ENCODE data around the gene PAPOLG. TPM values are rescaled to one million over a fixed set of nuclear protein-coding genes. Genes with fewer than 3 reads are reported as not detected.

PAPOLG gene
- total and polyA plus RNA-seq, 2 donors (not counting 3 experiments of a cell fraction or from before 2014, with no cell fraction given), result 4.2 to 14.9 TPM

- H3K27me3 ChIP-seq (ENCODE audit: control insufficient read depth in 2 of 2, insufficient read depth in 2 of 2, low read length in 2 of 2), result peaks cover 0 to 4% of the 10 kb centered on the region in 2 experiments
- no peaks in the 10 kb centered on the region for H3K79me2 ChIP-seq (ENCODE audit: control insufficient read depth, insufficient read depth, low read length)
- intact Hi-C loops (cut with micrococcal nuclease) (no loop called here), dilution Hi-C loops (cut with MboI; ENCODE audit: extremely low pct_ligation_motif_present, low sequenced_read_pairs) (no loop called here)
- no peak for TF ChIP-seq GATA2 (IDR thresholded peaks at IDR 0.05; ENCODE audit: insufficient read depth, insufficient read length, low read depth, low read length)
- TF ChIP-seq POLR2AphosphoS5 (IDR thresholded peaks at IDR 0.05; ENCODE audit: insufficient read depth, low read depth, low read length), result no peak
- no peak overlapping the region for H2AFZ ChIP-seq (ENCODE audit: low read depth, low read length)
- DNase-seq (ENCODE audit: low read depth, low spot score) (no peak), FAIRE-seq (no peak)
- H3K9ac ChIP-seq (replicated peaks; ENCODE audit: extremely low read depth, insufficient read depth, low read length), result no peak overlapping the region
- POLR2A ChIA-PET, result no interaction called here
- no peak overlapping the region for H3K4me2 ChIP-seq (ENCODE audit: insufficient read depth, low read length)
- no peak overlapping the region for H3K27ac ChIP-seq (ENCODE audit: insufficient read depth, low read depth, low read length)
- no peaks in the 10 kb centered on the region for H4K20me1 ChIP-seq (replicated peaks; ENCODE audit: control insufficient read depth, extremely low read depth, insufficient read depth, low read length)
- no peaks in the 10 kb centered on the region for H3K4me1 ChIP-seq (ENCODE audit: control insufficient read depth, extremely low read depth, insufficient read depth, low read length)
- CTCF ChIA-PET, result interaction anchor here (1.0 to 2.1 kb wide), 2 partner anchors 17 to 180 kb away, joined by 3 to 12 read pairs; no protein-coding TSS in a partner anchor
- no peak overlapping the region for H3K4me3 ChIP-seq (replicated peaks in 1 of 3; ENCODE audit: insufficient read depth in 1 of 3, low read depth in 1 of 3, low read length in 3 of 3)
- no TSS peak for BruUV-seq (replicated peaks)
- H3K9me1 ChIP-seq (replicated peaks; ENCODE audit: control insufficient read depth, extremely low read depth, insufficient read depth, low read length), result no peaks in the 10 kb centered on the region
- H3K36me3 ChIP-seq (ENCODE audit: control insufficient read depth in 2 of 2, extremely low read depth in 1 of 2, insufficient read depth in 2 of 2, low read length in 2 of 2), result no peaks in the 10 kb centered on the region
- H3K9me3 ChIP-seq (replicated peaks; ENCODE audit: control insufficient read depth, insufficient read depth, low read length), result no peaks in the 10 kb centered on the region
Measured at GRCh38 chr2:60819155-60819862, 63.2 kb downstream of the PAPOLG start.

GRCh38 chr2:60819936-60820335 is 63.9 kb downstream of the PAPOLG start:
- TF ChIP-seq MYC (IDR thresholded peaks at IDR 0.05; ENCODE audit: low read depth, low read length) (no peak), GATA2 (IDR thresholded peaks at IDR 0.05; ENCODE audit: insufficient read depth, insufficient read length, low read depth, low read length) (no peak), JUN (IDR thresholded peaks at IDR 0.05; ENCODE audit: borderline replicate concordance, insufficient read depth, insufficient read length, low read depth) (no peak), POLR2A (IDR thresholded peaks at IDR 0.05; ENCODE audit: low read depth, low read length) (no peak), POLR2AphosphoS5 (IDR thresholded peaks at IDR 0.05; ENCODE audit: insufficient read depth, low read depth, low read length) (no peak), MAX (IDR thresholded peaks at IDR 0.05; ENCODE audit: insufficient read depth, insufficient read length) (no peak), CTCF (IDR thresholded peaks at IDR 0.05; ENCODE audit: extremely low read depth in 1 of 2, insufficient read depth in 1 of 2, low read depth in 1 of 2, low read length in 2 of 2) (no peak), FOS (IDR thresholded peaks at IDR 0.05; ENCODE audit: borderline replicate concordance, insufficient read depth, low read length) (no peak), EZH2 (IDR thresholded peaks at IDR 0.05; ENCODE audit: borderline replicate concordance, low read depth, low read length, severe bottlenecking) (no peak)
- Histone ChIP-seq H3K4me3 (replicated peaks in 1 of 3; ENCODE audit: insufficient read depth in 1 of 3, low read depth in 1 of 3, low read length in 3 of 3) (no peak overlapping the region), H3K27ac (ENCODE audit: insufficient read depth, low read depth, low read length) (no peak overlapping the region), H3K79me2 (ENCODE audit: control insufficient read depth, insufficient read depth, low read length) (no peaks in the 10 kb centered on the region), H4K20me1 (replicated peaks; ENCODE audit: control insufficient read depth, extremely low read depth, insufficient read depth, low read length) (no peaks in the 10 kb centered on the region), H3K9me1 (replicated peaks; ENCODE audit: control insufficient read depth, extremely low read depth, insufficient read depth, low read length) (no peaks in the 10 kb centered on the region), H3K9me3 (replicated peaks; ENCODE audit: control insufficient read depth, insufficient read depth, low read length) (no peaks in the 10 kb centered on the region), H3K4me1 (ENCODE audit: control insufficient read depth, extremely low read depth, insufficient read depth, low read length) (no peaks in the 10 kb centered on the region), H3K4me2 (ENCODE audit: insufficient read depth, low read length) (no peak overlapping the region), H3K36me3 (ENCODE audit: control insufficient read depth in 2 of 2, extremely low read depth in 1 of 2, insufficient read depth in 2 of 2, low read length in 2 of 2) (no peaks in the 10 kb centered on the region), H3K27me3 (ENCODE audit: control insufficient read depth in 2 of 2, insufficient read depth in 2 of 2, low read length in 2 of 2) (peaks cover 0 to 4% of the 10 kb centered on the region in 2 experiments), H2AFZ (ENCODE audit: low read depth, low read length) (no peak overlapping the region), H3K9ac (replicated peaks; ENCODE audit: extremely low read depth, insufficient read depth, low read length) (no peak overlapping the region)
- FAIRE-seq (no peak), DNase-seq (ENCODE audit: low read depth, low spot score) (no peak)
- dilution Hi-C loops (cut with MboI; ENCODE audit: extremely low pct_ligation_motif_present, low sequenced_read_pairs), result no loop called here
- intact Hi-C loops (cut with micrococcal nuclease), result no loop called here
- CTCF ChIA-PET, result interaction anchor here (1.0 to 2.1 kb wide), 2 partner anchors 17 to 179 kb away, joined by 3 to 12 read pairs; no protein-coding TSS in a partner anchor
- POLR2A ChIA-PET, result no interaction called here
- BruUV-seq (replicated peaks), result no TSS peak
